GM21423 (cell line): ENCODE results near the gene RNF225.
"Not testable (repeated sequence)": the region's sequence is repeated elsewhere in the genome, so short reads cannot be mapped to it uniquely, and the experiment has no call there.

Experiments used
- ATAC-seq: cut with Tn5 transposase; IDR thresholded peaks from one replicate; pipeline ENCODE4 v1.9.1; 2021; ENCODE audit warnings: mild to moderate bottlenecking, moderate library complexity; ENCODE audit not compliant: unreplicated experiment

RNF225 gene

GRCh38 chr19:58407658-58408151, 12.2 kb downstream of the RNF225 start:
- no peak for ATAC-seq

- peak; percentile 92 for ATAC-seq
Measured at GRCh38 chr19:58408152-58409009, 12.9 kb downstream of the RNF225 start, which contains the start of gene ZNF584. ZNF584 (plus strand) TSS chr19:58408649; CDS start chr19:58409148, 499 bp downstream.

- peak; percentile 17 for ATAC-seq
Measured at GRCh38 chr19:58409010-58409790, 13.7 kb downstream of the RNF225 start.

- no peak for ATAC-seq
Measured at GRCh38 chr19:58416604-58417003, 21.1 kb downstream of the RNF225 start.

GRCh38 chr19:58417071-58417470, 21.6 kb downstream of the RNF225 start:
- ATAC-seq = no peak

GRCh38 chr19:58428617-58429016, 33.2 kb downstream of the RNF225 start:
- ATAC-seq = no peak

GRCh38 chr19:58429745-58430144, 34.3 kb downstream of the RNF225 start:
- ATAC-seq = no peak

GRCh38 chr19:58434217-58434616, 38.8 kb downstream of the RNF225 start:
- ATAC-seq = no peak

- ATAC-seq = peak; percentile 96
Measured at GRCh38 chr19:58439576-58440554, 44.4 kb downstream of the RNF225 start, which contains the start of gene ZNF132. ZNF132 (minus strand) TSS chr19:58440153; CDS start chr19:58439821, 332 bp downstream.

- ATAC-seq = no peak
Measured at GRCh38 chr19:58440556-58440955, 45.1 kb downstream of the RNF225 start.

GRCh38 chr19:58442986-58443385, 47.5 kb downstream of the RNF225 start:
- not testable (repeated sequence) for ATAC-seq
